Measurements from ENCODE around the gene RNU5B-1. TPM values are rescaled to one million over a fixed set of nuclear protein-coding genes. Genes with fewer than 3 reads are reported as not detected.

Gene RNU5B-1
- polyA plus RNA-seq, 1 donor from 2014 or later = not detected

- H3K9me2 ChIP-seq (ENCODE audit: insufficient read depth, low read length) = no peaks in the 10 kb centered on the region
- no peak overlapping the region for H3K9ac ChIP-seq (ENCODE audit: low read length)
- no peak overlapping the region for H3K4me3 ChIP-seq (ENCODE audit: low read length)
- no peaks in the 10 kb centered on the region for H4K20me1 ChIP-seq (ENCODE audit: insufficient read depth)
- no peaks in the 10 kb centered on the region for H3K36me3 ChIP-seq (ENCODE audit: insufficient read depth, low read length)
- no peak overlapping the region for H3K27ac ChIP-seq (ENCODE audit: low read length)
- no peak overlapping the region for H3K4me2 ChIP-seq (ENCODE audit: low read length)
- H2AFZ ChIP-seq (ENCODE audit: low read depth, low read length) = no peak overlapping the region
- H3K27me3 ChIP-seq (ENCODE audit: insufficient read depth, low read depth, low read length) = no peaks in the 10 kb centered on the region
- no peaks in the 10 kb centered on the region for H3K9me3 ChIP-seq (ENCODE audit: low read length)
- no peaks in the 10 kb centered on the region for H3K79me2 ChIP-seq (replicated peaks; ENCODE audit: insufficient read depth, low read length)
- H3F3A ChIP-seq (ENCODE audit: insufficient read depth, low read length, poor library complexity, severe bottlenecking) = no peaks in the 10 kb centered on the region
- TF ChIP-seq CTCF (IDR thresholded peaks at IDR 0.05; ENCODE audit: poor library complexity, severe bottlenecking) (no peak), EZH2 (IDR thresholded peaks at IDR 0.05; ENCODE audit: borderline replicate concordance, insufficient read depth, low read length, poor library complexity, severe bottlenecking) (no peak), POLR2AphosphoS5 (IDR thresholded peaks at IDR 0.05) (no peak), RAD21 (conservative IDR thresholded peaks at IDR 0.05) (no peak), REST (IDR thresholded peaks at IDR 0.05; ENCODE audit: borderline replicate concordance) (no peak), EP300 (conservative IDR thresholded peaks at IDR 0.05; ENCODE audit: poor library complexity, severe bottlenecking) (no peak), MXI1 (conservative IDR thresholded peaks at IDR 0.05; ENCODE audit: poor library complexity, severe bottlenecking) (no peak), SMC3 (conservative IDR thresholded peaks at IDR 0.05; ENCODE audit: poor library complexity) (no peak), TAF1 (IDR thresholded peaks at IDR 0.05; ENCODE audit: low read depth) (no peak)
Measured at GRCh38 chr15:65309882-65310418, 5.5 kb downstream of the RNU5B-1 start.

GRCh38 chr15:65310431-65311137 is 6.1 kb downstream of the RNU5B-1 start:
- Histone ChIP-seq H2AFZ (ENCODE audit: low read depth, low read length) (no peak overlapping the region), H3K27ac (ENCODE audit: low read length) (no peak overlapping the region), H3K4me3 (ENCODE audit: low read length) (no peak overlapping the region), H3K27me3 (ENCODE audit: insufficient read depth, low read depth, low read length) (no peaks in the 10 kb centered on the region), H3K4me2 (ENCODE audit: low read length) (no peak overlapping the region), H3K79me2 (replicated peaks; ENCODE audit: insufficient read depth, low read length) (no peaks in the 10 kb centered on the region), H3K9me3 (ENCODE audit: low read length) (no peaks in the 10 kb centered on the region), H3K9me2 (ENCODE audit: insufficient read depth, low read length) (no peaks in the 10 kb centered on the region), H4K20me1 (ENCODE audit: insufficient read depth) (no peaks in the 10 kb centered on the region), H3K9ac (ENCODE audit: low read length) (no peak overlapping the region), H3K36me3 (ENCODE audit: insufficient read depth, low read length) (no peaks in the 10 kb centered on the region), H3F3A (ENCODE audit: insufficient read depth, low read length, poor library complexity, severe bottlenecking) (no peaks in the 10 kb centered on the region)
- TF ChIP-seq EZH2 (IDR thresholded peaks at IDR 0.05; ENCODE audit: borderline replicate concordance, insufficient read depth, low read length, poor library complexity, severe bottlenecking) = no peak
- TF ChIP-seq REST (IDR thresholded peaks at IDR 0.05; ENCODE audit: borderline replicate concordance) = no peak
- no peak for TF ChIP-seq TAF1 (IDR thresholded peaks at IDR 0.05; ENCODE audit: low read depth)
- TF ChIP-seq SMC3 (conservative IDR thresholded peaks at IDR 0.05; ENCODE audit: poor library complexity) = no peak
- TF ChIP-seq POLR2AphosphoS5 (IDR thresholded peaks at IDR 0.05) = no peak
- TF ChIP-seq MXI1 (conservative IDR thresholded peaks at IDR 0.05; ENCODE audit: poor library complexity, severe bottlenecking) = no peak
- no peak for TF ChIP-seq RAD21 (conservative IDR thresholded peaks at IDR 0.05)
- TF ChIP-seq EP300 (conservative IDR thresholded peaks at IDR 0.05; ENCODE audit: poor library complexity, severe bottlenecking) = no peak
- TF ChIP-seq CTCF (IDR thresholded peaks at IDR 0.05; ENCODE audit: poor library complexity, severe bottlenecking) = no peak
